GM19035 (cell line): ENCODE data around the gene FAM120B.
"Not testable (repeated sequence)": the region's sequence is repeated elsewhere in the genome, so short reads cannot be mapped to it uniquely, and the experiment has no call there.

Experiments used
- ATAC-seq: cut with Tn5 transposase; IDR thresholded peaks from one replicate; pipeline ENCODE4 v1.9.1; 2021; ENCODE audit not compliant: unreplicated experiment

Gene FAM120B, protein sequence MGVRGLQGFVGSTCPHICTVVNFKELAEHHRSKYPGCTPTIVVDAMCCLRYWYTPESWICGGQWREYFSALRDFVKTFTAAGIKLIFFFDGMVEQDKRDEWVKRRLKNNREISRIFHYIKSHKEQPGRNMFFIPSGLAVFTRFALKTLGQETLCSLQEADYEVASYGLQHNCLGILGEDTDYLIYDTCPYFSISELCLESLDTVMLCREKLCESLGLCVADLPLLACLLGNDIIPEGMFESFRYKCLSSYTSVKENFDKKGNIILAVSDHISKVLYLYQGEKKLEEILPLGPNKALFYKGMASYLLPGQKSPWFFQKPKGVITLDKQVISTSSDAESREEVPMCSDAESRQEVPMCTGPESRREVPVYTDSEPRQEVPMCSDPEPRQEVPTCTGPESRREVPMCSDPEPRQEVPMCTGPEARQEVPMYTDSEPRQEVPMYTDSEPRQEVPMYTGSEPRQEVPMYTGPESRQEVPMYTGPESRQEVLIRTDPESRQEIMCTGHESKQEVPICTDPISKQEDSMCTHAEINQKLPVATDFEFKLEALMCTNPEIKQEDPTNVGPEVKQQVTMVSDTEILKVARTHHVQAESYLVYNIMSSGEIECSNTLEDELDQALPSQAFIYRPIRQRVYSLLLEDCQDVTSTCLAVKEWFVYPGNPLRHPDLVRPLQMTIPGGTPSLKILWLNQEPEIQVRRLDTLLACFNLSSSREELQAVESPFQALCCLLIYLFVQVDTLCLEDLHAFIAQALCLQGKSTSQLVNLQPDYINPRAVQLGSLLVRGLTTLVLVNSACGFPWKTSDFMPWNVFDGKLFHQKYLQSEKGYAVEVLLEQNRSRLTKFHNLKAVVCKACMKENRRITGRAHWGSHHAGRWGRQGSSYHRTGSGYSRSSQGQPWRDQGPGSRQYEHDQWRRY

DNA sequence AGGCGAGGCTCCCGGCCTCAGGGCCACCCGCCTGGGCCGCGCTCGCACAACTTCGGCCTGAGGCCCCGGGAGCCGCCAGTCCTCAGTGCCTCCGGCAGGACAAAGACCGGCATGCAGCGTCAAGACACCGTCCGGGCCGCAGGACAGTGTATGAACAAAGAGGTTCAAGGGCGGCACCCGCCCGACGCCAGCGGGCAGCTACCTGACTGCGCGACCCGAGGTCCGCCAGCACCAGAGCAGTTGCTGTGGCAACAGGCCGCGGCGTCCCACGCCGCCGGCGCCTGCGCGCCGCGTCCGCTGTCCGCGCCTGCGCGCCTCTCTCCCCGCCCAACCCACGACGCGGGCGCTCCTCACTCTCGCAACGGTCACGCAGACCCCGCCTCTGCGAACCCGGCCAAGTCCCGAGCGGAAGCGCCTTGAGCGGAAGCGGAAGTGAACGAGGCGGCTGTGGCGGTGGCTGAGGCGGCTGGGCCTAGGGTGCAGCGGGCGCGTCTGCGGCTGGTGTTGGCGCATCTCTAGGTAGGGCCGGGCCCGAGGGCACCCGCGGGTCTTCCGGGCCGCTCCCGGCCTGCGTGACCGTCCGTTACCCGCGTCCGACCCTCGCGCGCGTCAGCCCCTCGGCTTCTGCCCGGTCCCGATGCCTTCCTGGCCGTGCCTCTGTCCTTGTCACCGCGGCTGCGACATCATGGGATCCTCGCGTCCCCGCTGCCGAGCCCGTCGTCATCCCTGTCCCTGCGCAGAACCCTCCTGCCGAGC, at the start of gene FAM120B:
Gene FAM120B (plus strand): TSS at position 435 of the 756 bp plus-strand sequence. CDS start 10,633 bp downstream, outside the sequence.
- ATAC-seq: peak; percentile 96

DNA sequence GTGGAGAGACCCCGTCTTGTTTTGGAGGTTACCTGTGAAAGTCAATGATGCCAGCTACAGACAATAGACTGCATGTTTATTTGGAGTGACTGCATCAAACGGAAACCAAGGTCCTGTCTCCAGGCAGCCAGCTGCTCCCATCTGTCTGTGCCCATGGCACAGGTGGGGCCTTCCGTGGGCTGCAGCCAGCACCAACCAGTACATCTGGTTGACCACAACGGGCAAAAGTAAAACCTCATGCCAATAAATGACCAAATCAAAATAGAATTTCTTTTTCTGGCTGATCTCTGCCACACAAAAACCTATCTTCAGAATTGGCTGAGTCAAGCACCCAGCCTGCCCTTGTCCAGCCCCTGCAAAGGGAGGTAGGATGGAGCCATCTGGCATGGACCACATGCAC, 49.2 kb upstream of the FAM120B start:
- no peak for ATAC-seq

DNA sequence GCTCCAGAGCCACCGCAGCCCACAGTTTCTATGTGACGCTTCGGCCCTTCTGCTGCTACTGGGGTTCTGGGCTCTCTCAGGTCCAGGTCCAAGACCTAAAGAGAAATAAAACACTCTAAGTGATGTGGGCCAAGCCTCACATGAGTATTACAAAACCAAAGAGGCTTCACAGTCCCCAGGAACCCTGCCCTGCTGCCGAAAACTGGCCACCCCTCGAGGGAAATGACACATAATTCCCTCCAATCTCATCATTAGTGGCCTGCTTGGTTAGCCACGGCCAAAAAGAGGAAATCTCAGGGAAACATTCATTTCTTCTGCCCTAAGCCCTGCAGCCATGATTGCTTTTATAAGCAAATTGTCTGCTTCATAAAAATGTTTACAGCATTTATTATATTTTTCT, 48.2 kb upstream of the FAM120B start:
- no peak for ATAC-seq

DNA sequence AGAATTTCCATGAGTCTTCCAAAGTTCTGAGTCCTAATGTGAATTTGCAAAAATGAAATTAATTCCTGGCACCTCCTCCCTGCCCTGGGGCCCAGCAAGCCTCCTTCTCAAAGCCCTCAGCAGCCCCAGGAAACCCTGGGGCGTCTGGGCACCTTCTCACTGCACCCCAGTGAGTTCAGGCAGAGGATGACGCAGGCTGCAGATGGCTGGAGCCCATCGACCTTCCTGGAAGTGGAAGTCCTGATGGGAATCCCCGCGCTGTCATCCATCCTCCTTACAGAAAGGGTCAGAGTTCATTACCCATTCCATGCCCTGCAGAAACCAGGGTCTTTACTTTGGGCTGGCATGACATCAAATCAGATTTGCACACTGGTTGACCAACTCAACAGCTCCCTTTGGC, 47.3 kb upstream of the FAM120B start:
- ATAC-seq: no peak

DNA sequence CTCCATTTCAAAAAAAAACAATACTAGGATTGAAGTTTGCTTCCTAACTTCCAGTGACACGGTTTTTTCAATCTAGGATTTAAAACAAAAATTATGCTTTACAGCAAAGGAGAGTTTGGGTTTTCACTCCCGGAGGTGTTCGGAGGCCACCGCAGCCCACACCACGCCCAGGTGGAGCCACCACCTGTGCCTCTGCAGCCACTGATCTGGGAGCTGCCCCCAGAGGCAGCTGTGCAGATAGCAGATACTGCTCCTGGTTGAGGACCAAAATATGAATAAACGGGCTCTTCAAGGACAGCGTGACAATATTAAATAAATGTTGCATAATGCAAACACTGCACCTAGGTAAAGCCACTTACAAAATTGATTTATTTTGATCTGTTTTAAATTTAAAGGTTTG, 45.9 kb upstream of the FAM120B start:
- no peak for ATAC-seq

DNA sequence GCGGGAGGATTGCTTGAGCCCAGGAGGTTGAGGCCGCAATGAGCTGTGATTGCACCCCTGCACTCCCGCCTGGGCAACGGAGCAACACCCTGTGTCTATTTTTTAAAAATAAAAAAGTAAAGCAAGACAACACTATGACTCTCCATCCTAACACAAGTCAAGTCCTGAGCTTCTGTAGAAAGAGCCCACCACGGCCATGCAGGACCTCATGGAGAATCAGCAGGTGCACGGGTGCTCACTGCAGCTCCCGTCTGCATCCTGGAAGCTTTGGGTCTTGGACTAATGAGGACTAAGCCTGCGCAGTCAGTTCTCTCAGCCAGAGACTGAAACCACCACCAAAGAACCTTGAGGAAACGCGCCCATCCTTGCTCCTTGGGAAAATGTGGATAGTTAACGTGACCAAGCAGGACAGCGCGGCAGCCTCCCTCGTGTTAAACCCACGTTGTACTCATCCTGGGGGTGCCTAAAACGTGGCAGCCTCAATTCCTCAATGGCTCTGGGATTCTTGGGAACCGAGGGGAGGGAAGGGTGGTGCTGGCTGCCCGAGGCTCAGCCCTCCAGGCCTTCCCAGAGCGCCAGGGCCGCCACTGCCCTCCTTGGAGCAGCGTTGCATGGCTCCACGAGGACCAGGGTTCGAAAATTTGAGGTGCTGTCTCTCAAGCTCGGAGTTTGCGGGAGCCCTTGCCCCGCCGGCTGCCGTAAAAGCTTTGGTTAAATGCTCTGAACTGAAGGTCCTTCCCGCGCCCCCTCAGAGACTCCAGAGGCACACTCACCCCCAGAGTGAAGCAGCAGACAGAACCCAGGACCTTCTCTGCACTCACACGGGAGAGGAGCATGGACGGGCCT, 44.7 kb upstream of the FAM120B start:
- no peak for ATAC-seq

DNA sequence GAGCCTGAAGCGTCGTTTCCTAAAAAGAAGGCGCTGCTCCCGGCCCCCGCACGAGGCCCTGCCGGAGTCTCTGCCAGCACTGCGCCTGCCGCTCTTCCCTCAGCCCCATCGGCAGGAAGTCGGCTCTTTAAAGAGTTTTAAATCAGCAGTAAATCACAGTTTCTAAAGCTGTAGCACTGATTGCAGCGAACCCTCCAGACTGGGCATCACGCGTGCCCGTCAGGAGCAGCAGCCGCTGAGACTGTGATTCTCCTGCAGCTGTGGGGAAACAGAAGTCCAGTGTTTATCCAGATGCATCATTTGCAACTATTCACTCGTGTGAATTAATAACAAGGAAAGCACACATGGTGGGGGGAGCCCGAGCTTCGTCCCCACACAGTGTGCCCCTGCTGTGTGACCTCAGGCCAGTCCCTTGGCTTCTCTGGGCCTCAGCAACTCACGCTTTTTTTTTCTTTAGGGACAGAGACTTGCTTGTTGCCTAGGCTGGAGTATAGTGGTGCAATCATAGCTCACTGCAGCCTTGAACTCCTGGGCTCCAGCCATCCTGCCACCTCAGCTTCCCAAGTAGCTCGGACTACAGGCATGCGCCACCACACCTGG, 44.0 kb upstream of the FAM120B start:
- ATAC-seq: no peak

DNA sequence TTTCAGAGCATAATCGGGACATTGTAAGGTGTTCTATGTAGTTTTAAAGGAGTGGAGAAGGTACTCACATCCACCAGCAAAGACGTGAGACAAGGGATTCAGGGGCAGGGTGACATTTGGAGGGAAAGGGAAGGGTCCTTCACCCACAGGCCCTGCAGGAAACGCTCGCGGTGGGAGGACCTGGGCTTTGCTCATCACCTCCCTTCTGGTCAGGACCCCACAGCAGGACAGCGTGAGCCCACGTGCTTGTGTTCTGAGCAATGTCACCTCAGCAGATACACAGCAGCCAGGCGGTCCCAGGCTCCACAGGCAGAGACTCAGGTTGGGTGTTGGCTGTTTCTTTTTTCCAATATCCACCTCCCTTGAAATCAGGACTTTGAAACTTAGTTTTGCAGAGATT, 43.1 kb upstream of the FAM120B start:
- no peak for ATAC-seq

DNA sequence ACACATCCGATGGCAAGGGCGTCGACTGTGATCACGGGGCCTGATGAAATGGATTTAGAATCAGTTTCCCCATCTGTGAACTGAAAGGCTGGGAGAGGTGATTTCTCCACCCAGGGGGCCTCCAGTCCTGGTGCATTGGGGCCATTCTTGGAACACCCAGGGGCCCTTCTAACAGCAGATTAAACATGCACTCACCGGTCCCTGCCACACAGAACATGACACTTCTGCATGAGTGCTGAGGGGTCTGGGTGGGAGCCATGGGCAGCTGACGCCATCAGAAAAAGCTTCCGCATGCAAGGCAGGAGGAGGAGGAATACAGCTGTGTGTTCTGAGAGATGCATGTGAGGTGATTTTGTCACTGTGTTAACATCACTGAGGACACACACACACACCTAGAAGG, 42.5 kb upstream of the FAM120B start:
- no peak for ATAC-seq

DNA sequence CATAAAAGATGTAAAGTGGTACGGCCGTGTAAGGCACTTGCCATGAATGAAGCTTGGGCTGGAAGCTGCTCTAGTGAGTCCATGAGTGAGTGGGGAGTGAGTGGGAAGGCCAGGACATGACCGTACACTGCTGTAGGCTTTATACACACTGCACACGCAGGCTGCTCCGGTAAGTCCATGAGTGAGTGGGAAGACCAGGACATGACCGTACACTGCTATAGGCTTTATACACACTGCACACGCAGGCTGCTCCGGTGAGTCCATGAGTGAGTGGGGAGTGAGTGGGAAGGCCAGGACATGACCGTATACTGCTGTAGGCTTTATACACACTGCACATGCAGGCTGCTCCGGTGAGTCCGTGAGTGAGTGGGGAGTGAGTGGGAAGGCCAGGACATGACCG, 41.9 kb upstream of the FAM120B start:
- not testable (repeated sequence) for ATAC-seq

DNA sequence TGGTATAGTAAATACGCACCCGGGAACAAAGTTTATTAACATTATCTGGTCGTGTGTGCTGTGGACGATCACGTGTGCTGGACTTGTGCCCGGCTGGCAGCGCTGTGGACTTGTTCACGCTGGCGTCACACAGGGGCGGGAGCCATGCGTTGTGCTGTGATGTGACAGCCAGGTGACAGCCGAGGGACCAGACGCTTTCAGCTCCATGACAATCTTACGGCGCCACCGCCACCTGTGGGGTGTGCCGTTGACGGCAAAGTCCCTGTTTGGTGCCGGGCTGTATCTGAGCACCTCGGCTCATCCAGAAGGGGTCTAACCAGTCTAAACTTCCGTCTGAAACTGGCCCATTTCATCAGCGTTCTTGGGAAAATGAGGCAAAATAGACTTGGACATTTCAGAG, 40.9 kb upstream of the FAM120B start:
- ATAC-seq: no peak

DNA sequence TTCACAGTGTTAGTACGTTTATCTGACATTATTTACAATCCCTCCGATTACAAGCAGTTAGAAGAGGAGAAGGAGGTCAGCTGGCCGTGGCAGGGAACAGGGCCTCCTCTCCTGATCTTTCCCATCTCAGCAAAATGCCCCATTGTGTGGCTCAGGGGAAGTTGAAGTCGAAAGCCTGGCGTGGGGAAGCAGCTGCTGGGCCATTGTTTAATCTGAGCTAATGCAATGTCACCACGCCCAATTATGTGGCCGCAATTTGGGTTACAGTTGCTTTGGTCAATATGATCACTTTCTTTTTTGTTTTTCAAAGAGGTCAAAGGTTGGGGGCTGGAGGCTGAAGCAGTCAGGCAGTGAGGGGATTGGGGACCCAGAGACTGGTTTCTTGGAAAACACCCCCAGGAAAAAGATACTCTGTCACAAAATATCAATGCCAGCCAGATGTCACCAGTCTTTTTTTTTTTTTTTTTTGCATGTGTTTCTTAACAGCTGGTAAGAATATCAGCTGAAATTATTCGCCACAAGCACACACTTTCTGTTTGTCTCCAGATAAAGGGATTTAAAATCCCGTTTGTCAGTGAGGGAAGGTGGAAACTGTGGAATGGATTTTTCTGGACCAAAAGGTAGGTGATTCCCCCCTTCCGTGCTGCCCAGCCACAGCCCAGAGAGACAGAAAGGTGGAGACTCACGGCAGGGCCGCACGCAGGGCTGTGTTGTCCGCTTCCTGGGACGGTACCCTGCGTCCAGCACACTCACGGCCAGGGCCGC, 40.3 kb upstream of the FAM120B start:
- no peak for ATAC-seq

DNA sequence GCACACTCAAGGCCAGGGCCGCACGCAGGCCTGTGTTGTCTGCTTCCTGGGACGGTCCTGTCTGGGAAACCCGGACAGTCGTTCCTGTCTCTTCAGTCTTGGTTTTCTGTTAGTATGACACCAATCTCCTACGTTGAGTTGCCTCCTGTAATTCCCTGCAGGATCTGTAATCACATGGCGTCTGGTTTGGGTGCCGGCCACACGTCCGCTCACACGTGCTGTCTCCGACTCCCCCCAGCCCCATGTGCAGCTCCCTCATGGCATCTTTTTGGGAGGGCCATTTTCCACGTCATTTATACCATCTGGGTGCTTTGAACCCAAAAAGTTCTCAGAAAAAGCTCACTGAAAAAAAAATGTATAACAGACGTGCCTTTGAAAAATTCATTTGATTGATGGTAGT, 38.9 kb upstream of the FAM120B start:
- no peak for ATAC-seq

DNA sequence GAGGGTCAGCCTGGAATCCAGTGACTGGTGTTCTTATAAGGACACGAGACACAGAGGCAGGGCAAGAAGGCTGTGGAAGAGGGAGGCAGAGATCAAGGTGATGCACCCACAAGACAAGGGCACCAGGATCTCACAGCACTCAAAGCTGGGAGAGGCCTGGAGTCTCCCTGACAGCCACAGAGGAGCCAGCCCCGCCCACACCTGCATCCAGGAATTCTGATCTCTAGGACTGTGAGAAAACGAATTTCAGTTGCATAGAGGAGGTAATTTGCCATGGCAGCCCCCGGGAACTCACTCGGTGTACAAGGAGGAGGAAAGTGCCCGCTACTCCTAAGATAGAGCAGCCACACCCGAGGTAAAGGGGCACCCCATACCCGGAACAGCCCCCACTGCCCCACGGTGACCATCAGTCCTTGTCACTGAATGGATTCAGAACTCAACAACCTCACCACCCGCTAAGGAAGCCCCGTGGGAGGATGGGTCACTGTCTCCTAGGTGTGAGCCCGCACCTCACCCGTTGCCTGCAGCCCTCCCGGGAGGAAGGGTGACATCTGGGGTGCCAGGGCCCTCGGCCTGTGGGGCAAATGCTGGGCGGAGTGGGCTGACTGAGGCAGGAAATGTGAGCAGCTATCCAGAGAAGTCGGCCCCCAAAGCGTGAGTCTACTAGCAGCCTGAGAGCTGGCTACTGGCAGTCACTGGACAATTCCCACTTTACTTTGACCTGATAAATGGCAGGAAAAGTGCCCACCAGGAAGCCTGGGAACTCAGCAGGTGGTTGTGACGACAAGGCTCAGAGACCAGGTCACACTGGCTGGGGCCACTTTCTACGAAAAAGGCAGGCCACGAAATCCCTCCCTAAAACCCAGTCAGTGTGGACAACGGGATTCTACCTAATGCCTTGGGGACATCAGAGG, 38.1 kb upstream of the FAM120B start:
- no peak for ATAC-seq

DNA sequence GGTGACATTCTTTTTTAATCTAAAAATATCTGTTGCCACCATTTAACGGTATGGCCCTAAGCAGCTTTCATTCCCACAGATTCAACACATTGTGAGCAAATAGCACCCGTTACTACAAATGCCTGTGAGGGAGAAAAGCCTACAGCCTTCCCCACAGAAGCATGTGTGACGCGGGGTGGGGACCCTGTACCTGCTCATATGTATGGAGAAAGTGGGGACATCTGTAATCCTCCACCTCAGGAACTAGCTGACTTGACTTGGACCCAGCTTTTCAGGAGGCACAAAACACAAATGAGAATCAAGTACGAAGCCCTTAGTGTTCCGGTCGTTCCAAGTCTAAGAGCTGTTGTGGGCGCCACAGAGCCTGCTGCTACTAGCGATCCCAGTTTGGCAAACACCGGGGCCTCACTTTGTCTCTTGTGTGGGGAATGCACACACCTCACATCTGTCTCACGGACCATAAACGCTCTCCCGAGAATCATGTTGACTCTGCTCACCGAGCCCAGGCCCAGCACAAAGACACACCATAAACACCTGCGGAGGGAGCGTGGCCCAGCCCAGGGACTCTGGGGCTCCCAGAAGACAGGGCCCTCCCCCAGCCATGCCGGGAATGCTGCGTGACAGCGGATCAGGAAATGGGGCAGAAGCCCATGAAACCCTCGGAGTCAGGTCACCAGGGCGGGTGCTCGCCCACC, 37.3 kb upstream of the FAM120B start:
- ATAC-seq: no peak

DNA sequence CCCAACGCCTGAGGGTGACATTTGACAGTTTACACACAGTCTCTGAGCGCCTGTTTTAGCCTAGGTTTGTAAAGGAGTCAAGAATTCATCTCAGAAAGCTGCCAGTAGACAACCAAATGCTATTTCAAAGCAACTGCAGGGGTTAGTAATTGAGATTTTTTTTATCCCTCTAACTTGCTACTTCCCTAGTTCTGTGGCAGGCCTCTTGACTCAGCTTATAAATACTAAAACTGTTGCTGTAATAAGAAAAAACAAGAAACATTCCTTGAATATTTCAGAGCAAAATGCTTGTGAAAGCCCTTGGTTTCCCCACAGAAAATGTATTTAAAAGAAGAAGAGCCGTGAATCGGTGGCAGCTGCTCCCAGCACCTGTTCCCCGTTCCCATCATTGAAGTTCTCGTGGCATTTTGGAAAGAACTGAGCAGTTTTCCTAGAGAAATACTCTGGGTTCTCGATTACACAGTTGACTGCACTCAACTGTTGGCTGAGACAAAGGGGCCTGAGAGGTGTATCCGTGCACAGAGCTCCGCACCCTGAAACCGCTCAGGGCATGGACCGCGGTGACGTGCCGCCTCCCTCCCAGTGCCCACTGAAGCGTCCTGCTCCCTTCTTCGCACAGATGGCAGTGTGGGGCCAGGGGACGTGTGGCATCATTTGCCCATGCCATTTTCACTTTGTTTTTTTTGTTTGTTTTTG, 36.6 kb upstream of the FAM120B start:
- ATAC-seq: no peak

DNA sequence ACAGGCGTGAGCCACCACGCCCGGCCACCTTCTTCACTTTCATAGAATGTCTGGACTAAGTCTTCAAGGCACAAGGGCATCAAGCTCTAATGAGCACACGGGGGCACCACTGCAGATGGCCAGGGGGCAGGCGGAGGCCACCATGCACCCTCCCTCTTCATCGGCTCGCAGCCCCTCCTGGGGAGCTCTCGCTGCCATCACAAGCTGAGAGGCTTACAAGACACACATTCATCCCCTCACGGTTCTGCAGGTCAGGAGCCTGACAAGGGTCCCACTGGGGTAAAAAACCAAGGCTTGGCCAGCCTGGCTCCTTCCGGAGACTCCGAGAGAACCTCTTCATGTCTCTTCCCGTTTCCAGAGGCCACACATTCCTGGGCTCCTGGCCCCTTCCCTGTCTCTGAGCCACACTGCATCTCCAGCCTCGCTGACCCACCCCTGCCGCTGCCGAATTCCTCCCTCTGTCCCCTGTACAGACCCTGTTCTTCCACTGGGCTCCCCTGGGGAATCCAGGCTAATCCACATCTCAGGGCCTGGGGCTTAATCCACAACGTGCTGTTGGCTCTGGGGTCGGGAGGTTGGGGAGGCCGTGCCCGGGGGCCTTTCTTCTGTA, 35.5 kb upstream of the FAM120B start:
- no peak for ATAC-seq
